ENCODE data around the gene ARHGAP15. TPM values are rescaled to one million over a fixed set of nuclear protein-coding genes. Genes with fewer than 3 reads are reported as not detected.

Gene ARHGAP15
- total RNA-seq, 3 donors from 2014 or later (not counting 1 experiment from before 2014, with no cell fraction given), result 148 to 168 (median 165) TPM

DNA sequence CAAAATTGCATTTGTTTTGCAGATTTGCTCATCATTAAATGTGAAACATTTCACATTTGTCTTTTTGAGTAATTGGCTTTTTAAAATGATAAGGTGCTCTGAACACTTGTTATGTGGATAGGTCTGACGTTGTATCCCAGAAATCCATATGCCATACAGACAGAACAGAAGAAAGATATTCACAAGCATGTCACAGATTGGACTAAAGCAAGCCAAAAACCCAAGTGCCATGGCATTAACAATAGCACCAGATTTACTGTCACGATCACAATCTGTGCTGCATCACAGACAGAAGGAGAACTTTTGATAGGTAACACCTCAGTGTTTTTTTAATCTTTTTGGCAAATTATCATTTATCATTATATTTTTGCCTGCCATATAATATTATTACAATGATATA, 272.6 kb downstream of the ARHGAP15 start:
- no peaks in the 10 kb centered on the region for H3K4me1 ChIP-seq (ENCODE audit: control insufficient read depth, insufficient read depth, low read length)
- H3K9me3 Mint-ChIP-seq, result no peaks in the 10 kb centered on the region
- H3K36me3 Mint-ChIP-seq, result no peaks in the 10 kb centered on the region
- no peak overlapping the region for H3K27ac ChIP-seq (ENCODE audit: low read length)
- no peaks in the 10 kb centered on the region for H3K9me3 ChIP-seq (ENCODE audit: control insufficient read depth, insufficient read depth, low read length)
- no peaks in the 10 kb centered on the region for H3K27me3 Mint-ChIP-seq (ENCODE audit: low read depth in 2 of 2)
- H3K4me3 ChIP-seq (ENCODE audit: low read length), result no peak overlapping the region
- ATAC-seq (no peak), DNase-seq (no peak)
- WGBS (ENCODE audit: insufficient coverage), result 100% methylated on average over 2 of the region's 2 CpGs
- TF ChIP-seq, protein P1, sequence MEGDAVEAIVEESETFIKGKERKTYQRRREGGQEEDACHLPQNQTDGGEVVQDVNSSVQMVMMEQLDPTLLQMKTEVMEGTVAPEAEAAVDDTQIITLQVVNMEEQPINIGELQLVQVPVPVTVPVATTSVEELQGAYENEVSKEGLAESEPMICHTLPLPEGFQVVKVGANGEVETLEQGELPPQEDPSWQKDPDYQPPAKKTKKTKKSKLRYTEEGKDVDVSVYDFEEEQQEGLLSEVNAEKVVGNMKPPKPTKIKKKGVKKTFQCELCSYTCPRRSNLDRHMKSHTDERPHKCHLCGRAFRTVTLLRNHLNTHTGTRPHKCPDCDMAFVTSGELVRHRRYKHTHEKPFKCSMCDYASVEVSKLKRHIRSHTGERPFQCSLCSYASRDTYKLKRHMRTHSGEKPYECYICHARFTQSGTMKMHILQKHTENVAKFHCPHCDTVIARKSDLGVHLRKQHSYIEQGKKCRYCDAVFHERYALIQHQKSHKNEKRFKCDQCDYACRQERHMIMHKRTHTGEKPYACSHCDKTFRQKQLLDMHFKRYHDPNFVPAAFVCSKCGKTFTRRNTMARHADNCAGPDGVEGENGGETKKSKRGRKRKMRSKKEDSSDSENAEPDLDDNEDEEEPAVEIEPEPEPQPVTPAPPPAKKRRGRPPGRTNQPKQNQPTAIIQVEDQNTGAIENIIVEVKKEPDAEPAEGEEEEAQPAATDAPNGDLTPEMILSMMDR (IDR thresholded peaks at IDR 0.05), result no peak
- H3K27me3 ChIP-seq (ENCODE audit: control insufficient read depth, insufficient read depth, low read length), result no peaks in the 10 kb centered on the region
- H3K4me3 Mint-ChIP-seq, result no peak overlapping the region
- peaks cover 27 to 30% of the 10 kb centered on the region in 2 donors for H3K4me1 Mint-ChIP-seq
- peaks cover under 1% of the 10 kb centered on the region for H3K36me3 ChIP-seq (ENCODE audit: control insufficient read depth, insufficient read depth, low read length)
- no peak overlapping the region for H3K27ac Mint-ChIP-seq
- intact Hi-C loops (cut with micrococcal nuclease), result no loop called here

DNA sequence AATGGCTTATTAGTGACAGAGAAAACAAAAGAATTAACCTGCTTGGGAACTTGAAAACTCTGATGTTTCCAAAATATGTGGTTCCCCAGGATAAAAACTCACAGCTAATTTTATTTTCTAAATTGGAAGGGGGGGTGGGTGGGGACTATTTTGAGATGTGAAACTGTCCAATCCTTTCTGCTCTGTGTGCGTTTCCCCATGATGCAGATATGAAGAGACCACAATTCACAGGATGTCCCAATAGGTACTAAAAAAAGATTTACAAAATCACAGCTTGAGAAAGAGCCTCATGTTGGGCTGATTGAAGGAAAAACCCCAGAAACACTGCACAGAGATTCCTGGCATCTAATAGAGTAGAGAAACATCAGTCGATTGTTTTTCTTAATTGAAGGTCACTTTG, 273.2 kb downstream of the ARHGAP15 start:
- 88% methylated on average over 1 of the region's 2 CpGs for WGBS (ENCODE audit: insufficient coverage)
- H3K9me3 Mint-ChIP-seq, result no peaks in the 10 kb centered on the region
- no peak overlapping the region for H3K27ac ChIP-seq (ENCODE audit: low read length)
- H3K4me1 Mint-ChIP-seq, result peaks cover 23 to 26% of the 10 kb centered on the region in 2 donors
- H3K27ac Mint-ChIP-seq, result no peak overlapping the region
- no peaks in the 10 kb centered on the region for H3K27me3 Mint-ChIP-seq (ENCODE audit: low read depth in 2 of 2)
- H3K9me3 ChIP-seq (ENCODE audit: control insufficient read depth, insufficient read depth, low read length), result no peaks in the 10 kb centered on the region
- H3K4me3 ChIP-seq (ENCODE audit: low read length), result no peak overlapping the region
- no peaks in the 10 kb centered on the region for H3K4me1 ChIP-seq (ENCODE audit: control insufficient read depth, insufficient read depth, low read length)
- H3K4me3 Mint-ChIP-seq, result no peak overlapping the region
- H3K36me3 Mint-ChIP-seq, result no peaks in the 10 kb centered on the region
- H3K36me3 ChIP-seq (ENCODE audit: control insufficient read depth, insufficient read depth, low read length), result no peaks in the 10 kb centered on the region
- DNase-seq, result no peak
- intact Hi-C loops (cut with micrococcal nuclease), result no loop called here
- H3K27me3 ChIP-seq (ENCODE audit: control insufficient read depth, insufficient read depth, low read length), result no peaks in the 10 kb centered on the region
- TF ChIP-seq, protein P1 (IDR thresholded peaks at IDR 0.05), result no peak
- ATAC-seq, result peak in 1 of 3 donors; percentile 48

DNA sequence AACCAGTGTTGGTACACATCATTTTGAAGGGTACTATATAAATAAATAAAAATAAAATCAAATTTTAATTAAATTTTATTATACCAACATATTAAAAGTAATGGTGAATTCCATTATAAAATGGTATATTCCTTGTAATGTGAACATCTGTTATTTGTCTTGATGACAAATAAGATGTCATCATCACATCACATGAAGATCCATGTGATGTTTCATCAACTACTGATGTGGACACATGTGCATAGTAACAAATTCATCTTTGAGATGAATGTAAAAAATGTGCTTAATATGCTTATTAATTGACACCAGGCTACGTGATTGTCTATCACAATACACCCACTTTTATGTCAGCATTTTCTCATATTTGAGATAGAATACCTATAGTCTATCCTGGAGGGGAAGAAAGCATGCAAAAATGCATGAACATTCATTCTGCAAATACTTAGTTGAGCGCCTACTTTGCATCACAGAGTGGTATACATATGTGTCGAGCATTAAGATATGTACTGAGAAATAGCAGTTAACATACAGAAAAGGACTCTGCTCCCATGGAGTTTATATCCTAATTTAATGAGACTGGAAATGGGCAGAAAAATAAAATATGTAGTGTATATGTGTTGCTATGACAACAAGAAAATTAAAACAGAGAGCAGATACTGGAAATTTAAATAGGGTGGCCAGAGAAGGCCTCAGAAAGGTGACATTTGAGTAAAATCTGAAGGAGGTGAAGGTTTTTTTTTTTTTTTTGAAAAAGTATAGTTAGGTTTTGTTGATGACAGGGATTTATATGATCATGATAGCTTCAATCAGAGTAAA, 281.1 kb downstream of the ARHGAP15 start:
- no peaks in the 10 kb centered on the region for H3K36me3 Mint-ChIP-seq
- no peak overlapping the region for H3K27ac Mint-ChIP-seq
- H3K4me1 Mint-ChIP-seq, result peaks cover 10 to 31% of the 10 kb centered on the region in 2 donors
- Histone ChIP-seq H3K27me3 (ENCODE audit: control insufficient read depth, insufficient read depth, low read length) (no peaks in the 10 kb centered on the region), H3K4me3 (ENCODE audit: low read length) (no peak overlapping the region), H3K27ac (ENCODE audit: low read length) (no peak overlapping the region), H3K9me3 (ENCODE audit: control insufficient read depth, insufficient read depth, low read length) (no peaks in the 10 kb centered on the region), H3K4me1 (ENCODE audit: control insufficient read depth, insufficient read depth, low read length) (no peaks in the 10 kb centered on the region), H3K36me3 (ENCODE audit: control insufficient read depth, insufficient read depth, low read length) (no peaks in the 10 kb centered on the region)
- H3K27me3 Mint-ChIP-seq (ENCODE audit: low read depth in 2 of 2), result no peaks in the 10 kb centered on the region
- intact Hi-C loops (cut with micrococcal nuclease), result no loop called here
- no peak overlapping the region for H3K4me3 Mint-ChIP-seq
- TF ChIP-seq, protein P1 (IDR thresholded peaks at IDR 0.05), result no peak
- ATAC-seq (no peak), DNase-seq (no peak)
- WGBS (ENCODE audit: insufficient coverage), result 95% methylated on average over 2 of the region's 3 CpGs
- H3K9me3 Mint-ChIP-seq, result no peaks in the 10 kb centered on the region

Data from natural killer cell (primary cell).